Epithelial cell of prostate (primary cell): ENCODE results near the gene KCNMA1.
A peak's percentile ranks its signal among the peaks of the same experiment; 100 is the strongest.

Experiments used
- DNase-seq: peaks from one replicate; pipeline ENCODE4 v3.0.0-alpha.2; 2011; ENCODE audit warnings: low read depth, low spot score
- H3K27ac ChIP-seq: fragments of 450-650 bp; 2 replicates; pipeline ENCODE4 v1.5.1; 2017; ENCODE audit warnings: mild to moderate bottlenecking

Gene KCNMA1

DNA sequence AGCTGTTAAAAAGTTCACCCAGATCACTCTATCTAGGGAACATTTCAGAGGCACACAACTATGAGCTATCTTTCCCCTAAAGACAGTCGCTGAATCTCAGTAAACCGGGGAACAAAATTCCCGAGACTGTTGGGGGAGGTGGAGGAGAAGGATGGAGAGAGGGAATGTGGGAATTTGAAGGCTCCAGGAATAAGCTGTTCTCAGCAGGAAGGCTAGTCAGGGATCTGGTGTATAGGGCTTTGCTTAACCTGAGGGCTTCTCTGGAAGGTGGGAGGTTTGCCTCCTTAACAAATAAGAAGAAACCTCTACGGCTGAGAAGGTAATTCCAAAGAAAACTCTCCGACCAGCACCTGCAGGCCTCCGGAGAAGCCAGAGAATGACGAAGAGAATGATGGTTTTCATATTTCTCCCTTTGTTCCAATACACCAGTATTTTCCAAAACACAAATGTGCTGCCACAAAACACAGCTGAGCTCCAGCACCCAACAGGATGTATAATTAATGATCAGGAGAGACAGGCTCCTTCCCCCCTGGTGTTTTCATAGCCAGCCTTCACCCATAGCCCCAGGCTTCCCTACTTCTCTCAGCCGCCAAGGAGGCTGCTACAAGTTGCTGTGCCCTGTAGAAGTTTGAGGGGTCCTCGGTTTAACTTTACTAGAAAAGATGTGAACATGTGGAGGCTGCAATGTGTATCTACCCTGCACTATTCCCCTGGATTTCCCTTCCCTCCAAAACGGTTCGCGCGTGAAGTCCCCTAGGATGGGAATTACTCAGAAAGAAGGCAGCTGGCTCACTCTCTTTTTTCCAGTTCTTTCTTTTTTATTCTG is 2.0 kb downstream of the KCNMA1 start:
- DNase-seq, result no peak
- H3K27ac ChIP-seq, result no peak overlapping the region

DNA sequence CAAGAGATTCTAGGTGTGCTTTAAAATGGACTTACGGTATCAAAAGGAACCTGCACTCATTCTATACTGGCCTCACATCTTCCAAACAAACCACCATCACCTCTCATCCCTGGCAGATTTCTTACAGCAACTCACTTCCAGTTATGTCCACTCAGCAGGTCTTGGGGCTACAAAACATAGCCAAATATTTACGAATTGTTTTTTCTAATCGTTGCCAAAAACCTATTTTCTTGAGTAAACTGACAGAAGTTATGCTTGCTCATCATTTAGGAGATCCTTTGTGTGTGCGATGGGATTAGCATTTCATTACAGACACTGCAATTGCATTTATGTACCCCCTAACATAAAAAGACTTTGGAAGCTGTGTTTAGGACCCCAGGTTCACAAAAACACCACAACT is 2.7 kb downstream of the KCNMA1 start:
- no peak overlapping the region for H3K27ac ChIP-seq
- no peak for DNase-seq

GRCh38 chr10:77633376-77633775 is 4.2 kb downstream of the KCNMA1 start:
- no peak for DNase-seq
- H3K27ac ChIP-seq, result no peak overlapping the region

DNA sequence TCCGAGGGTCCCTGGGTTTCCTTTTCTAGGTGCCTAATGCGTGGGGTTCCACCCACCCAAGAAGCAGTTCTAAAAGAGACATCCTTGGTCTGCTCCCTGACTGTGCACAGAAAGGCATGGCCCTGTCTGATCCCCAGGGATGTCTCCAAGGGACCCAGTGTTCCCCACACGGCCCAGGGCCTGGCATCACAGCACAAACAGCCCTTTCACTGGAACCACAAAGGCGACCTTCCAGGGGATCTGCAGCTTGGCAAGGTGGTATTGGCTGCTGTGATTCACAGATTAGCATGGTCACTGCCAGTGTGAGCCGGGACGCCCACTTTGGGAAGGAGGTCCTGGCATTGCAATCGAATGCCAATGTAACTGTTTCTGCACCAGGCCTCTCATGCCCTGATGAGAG is 6.4 kb downstream of the KCNMA1 start:
- no peak for DNase-seq
- no peak overlapping the region for H3K27ac ChIP-seq

- DNase-seq, result no peak
- no peak overlapping the region for H3K27ac ChIP-seq
These were observed 7.1 kb downstream of the KCNMA1 start for GRCh38 chr10:77630507-77630848.

GRCh38 chr10:77629775-77630506 is 7.7 kb downstream of the KCNMA1 start:
- no peak for DNase-seq
- peak overlapping the region; percentile 60 for H3K27ac ChIP-seq

DNA sequence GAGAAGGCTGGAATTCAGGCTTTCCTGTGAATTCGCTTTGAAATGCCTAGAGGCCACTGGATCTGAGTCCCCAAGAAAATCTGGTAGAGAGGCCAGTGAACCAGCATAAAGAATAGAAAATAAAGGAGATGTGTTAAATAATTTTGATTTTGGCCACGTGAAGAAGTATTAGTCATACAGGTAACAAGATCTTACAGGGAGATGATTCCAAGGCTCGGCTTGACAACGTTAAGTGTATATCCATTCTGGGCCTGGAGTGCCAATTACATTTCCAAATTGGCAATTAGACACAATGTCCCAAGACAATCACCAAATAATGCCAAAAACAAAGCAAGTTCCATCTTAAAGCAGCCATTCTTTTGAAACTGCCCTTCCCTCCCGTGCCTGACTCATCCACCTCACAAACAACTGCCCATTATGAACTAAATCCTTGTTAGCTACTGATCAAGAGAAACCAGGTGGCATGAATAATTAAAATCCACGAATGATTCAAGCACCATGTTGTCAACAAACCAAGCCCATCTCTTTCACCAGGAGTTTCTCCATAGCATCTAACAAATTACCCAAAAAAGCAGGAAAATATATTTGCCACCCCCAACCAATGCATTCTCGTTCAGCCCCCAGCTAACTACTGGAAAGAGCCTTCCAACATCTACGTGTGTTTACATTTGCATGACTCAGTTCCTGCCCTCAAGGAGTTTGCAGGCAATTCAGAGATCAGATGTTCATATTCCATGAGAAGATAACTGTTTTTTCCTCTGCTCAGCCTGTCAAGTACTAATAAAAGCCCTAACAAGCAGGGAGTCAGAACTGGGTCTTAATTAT is 8.5 kb downstream of the KCNMA1 start:
- H3K27ac ChIP-seq, result peak overlapping the region; percentile 60
- DNase-seq, result peak; percentile 44

GRCh38 chr10:77626266-77626935 is 11.2 kb downstream of the KCNMA1 start:
- H3K27ac ChIP-seq, result no peak overlapping the region
- no peak for DNase-seq

DNA sequence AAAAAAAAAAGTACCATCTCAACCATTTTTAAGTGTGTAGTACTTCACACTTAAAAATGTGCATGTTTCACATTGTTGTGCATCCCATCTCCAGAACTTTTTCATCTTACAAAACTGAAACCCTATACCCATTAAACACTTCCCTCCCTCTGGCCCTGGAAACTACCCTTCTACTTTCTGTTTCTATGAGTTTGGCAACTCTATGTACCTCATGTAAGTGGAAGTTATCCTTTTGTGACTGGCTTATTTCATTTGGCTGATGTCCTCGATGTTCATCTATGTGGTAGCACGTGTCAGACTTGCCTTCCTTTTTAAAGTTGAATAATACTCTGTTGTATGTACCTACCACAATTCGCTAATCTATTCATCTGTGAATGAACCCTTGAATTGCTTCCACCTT is 12.2 kb downstream of the KCNMA1 start:
- DNase-seq, result no peak

GRCh38 chr10:77622889-77623291 is 14.7 kb downstream of the KCNMA1 start:
- no peak overlapping the region for H3K27ac ChIP-seq

More for the DNA sequence above, 12.2 kb downstream of the KCNMA1 start:
- H3K27ac ChIP-seq, result no peak overlapping the region

GRCh38 chr10:77620731-77621130 is 16.9 kb downstream of the KCNMA1 start:
- DNase-seq, result no peak
- H3K27ac ChIP-seq, result no peak overlapping the region

More at GRCh38 chr10:77622889-77623291, 14.7 kb downstream of the KCNMA1 start:
- DNase-seq, result no peak

GRCh38 chr10:77619964-77620703 is 17.5 kb downstream of the KCNMA1 start:
- H3K27ac ChIP-seq, result no peak overlapping the region

GRCh38 chr10:77618117-77618516 is 19.5 kb downstream of the KCNMA1 start:
- DNase-seq, result no peak

More at GRCh38 chr10:77619964-77620703, 17.5 kb downstream of the KCNMA1 start:
- DNase-seq, result no peak

GRCh38 chr10:77616766-77617165 is 20.8 kb downstream of the KCNMA1 start:
- H3K27ac ChIP-seq, result no peak overlapping the region

More at GRCh38 chr10:77618117-77618516, 19.5 kb downstream of the KCNMA1 start:
- no peak overlapping the region for H3K27ac ChIP-seq

GRCh38 chr10:77614778-77615625 is 22.6 kb downstream of the KCNMA1 start:
- DNase-seq, result peak; percentile 16
- H3K27ac ChIP-seq, result peak overlapping the region; percentile 22

More at GRCh38 chr10:77616766-77617165, 20.8 kb downstream of the KCNMA1 start:
- DNase-seq, result no peak

DNA sequence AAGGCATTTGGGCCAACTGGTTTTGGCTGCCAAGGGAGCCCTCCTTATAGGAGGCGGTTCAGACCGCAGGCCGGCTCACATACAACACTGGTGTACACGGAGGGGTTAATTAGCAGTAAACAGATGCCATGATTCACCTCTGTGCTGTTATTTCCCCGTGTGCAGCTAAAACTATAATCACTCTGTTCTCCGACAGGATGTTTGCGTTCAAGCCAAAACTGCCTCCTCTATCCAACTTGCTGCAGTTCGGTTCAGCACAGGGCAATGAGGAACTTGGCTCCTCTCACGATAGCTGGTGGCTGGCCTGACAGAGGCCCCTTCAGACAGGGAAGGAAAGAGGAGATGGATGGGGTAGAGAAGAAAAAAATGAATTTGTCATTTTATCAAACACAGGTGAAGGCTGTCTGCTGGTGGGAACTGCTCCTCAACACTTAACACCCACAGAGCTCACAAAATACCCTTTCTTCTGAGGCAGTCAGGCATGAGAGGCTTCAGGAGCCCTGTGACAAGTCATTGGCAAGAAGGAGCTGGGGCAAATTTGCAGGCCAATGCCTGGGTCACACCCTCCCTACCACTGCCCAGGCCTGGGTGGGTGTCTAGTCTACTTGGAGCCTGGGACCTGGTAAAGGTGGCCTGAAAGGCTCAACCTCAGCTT is 24.0 kb downstream of the KCNMA1 start:
- peak; percentile 14 for DNase-seq
- peak overlapping the region; percentile 22 for H3K27ac ChIP-seq

GRCh38 chr10:77611670-77612069 is 25.9 kb downstream of the KCNMA1 start:
- no peak overlapping the region for H3K27ac ChIP-seq
- DNase-seq, result no peak

DNA sequence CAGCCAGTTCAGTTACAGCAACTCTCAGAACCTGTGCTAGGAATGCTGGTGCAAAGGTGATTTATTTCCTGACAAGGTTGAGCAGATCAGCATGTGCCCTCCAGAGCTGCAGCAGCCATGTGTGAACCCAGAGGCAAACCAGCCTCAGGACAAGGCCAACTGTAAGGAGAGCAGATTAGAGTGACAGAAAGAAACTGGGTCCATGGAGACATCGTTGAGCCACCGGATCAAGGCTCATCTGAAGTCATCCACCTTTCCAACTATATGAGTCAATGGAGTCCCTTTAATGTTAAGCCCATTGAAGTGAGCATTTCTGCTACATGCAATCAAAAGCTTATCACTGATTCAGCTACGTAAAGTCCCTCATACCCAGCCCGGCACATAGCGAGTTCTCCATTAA is 26.4 kb downstream of the KCNMA1 start:
- H3K27ac ChIP-seq, result no peak overlapping the region
- no peak for DNase-seq
